ENCODE data around the gene TMEM44. TPM values are rescaled to one million over a fixed set of nuclear protein-coding genes. Genes with fewer than 3 reads are reported as not detected.

Gene TMEM44
- total and polyA plus RNA-seq, 2 of the 4 experiments (the other 2 are of a cell fraction) = 9.7 to 24.2 TPM

GRCh38 chr3:194577986-194578905 lies 55.0 kb downstream of the TMEM44 start:
- peak overlapping the region; percentile 89 for H4K91ac ChIP-seq (ENCODE audit: insufficient read depth, low read depth, low read length)
- ChIA-PET POLR2A (ENCODE audit: unreplicated experiment) (interaction anchor here (0.6 to 0.7 kb wide), 2 partner anchors 97 to 106 kb away, joined by 6 to 11 read pairs; no protein-coding TSS in a partner anchor), CTCF (interaction anchor here (0.9 kb wide), 1 partner anchor 41 kb away, joined by 3 read pairs; no protein-coding TSS in a partner anchor)
- dilution Hi-C loops (cut with HindIII; ENCODE audit: low sequenced_read_pairs, unreplicated experiment) = no loop called here
- no TSS peak for BruUV-seq (replicated peaks)
- H3K4ac ChIP-seq (ENCODE audit: low read depth, low read length) = peak overlapping the region; percentile 85
- ATAC-seq (ENCODE audit: low read depth) = peak; percentile 63
- peak overlapping the region; percentile 48 for H3K9ac ChIP-seq (ENCODE audit: low read depth, low read length)
- peak overlapping the region; percentile 58; the same call in 1 of the 2 replicates for H3K56ac ChIP-seq (ENCODE audit: extremely low read depth, insufficient read depth, low read length)
- H3K79me1 ChIP-seq (ENCODE audit: low read depth in 1 of 2, low read length in 2 of 2) = peaks cover 0 to 18% of the 10 kb centered on the region in 2 experiments; a peak in 2 of 4 replicates
- intact Hi-C loops (cut with micrococcal nuclease) = no loop called here
- peak overlapping the region; percentile 85 for H3K14ac ChIP-seq (replicated peaks; ENCODE audit: low read depth, low read length)
- H2AFZ ChIP-seq (replicated peaks; ENCODE audit: low read length, poor library complexity) = peak overlapping the region; percentile 58
- no peaks in the 10 kb centered on the region for H3K27me3 ChIP-seq (ENCODE audit: control insufficient read depth, insufficient read depth, low read length)
- H2BK120ac ChIP-seq (ENCODE audit: low read depth, low read length) = peak overlapping the region; percentile 95
- H3K9me1 ChIP-seq (ENCODE audit: insufficient read depth, low read length) = peaks cover 17% of the 10 kb centered on the region
- peak overlapping the region; percentile 12 for H2AK9ac ChIP-seq (replicated peaks; ENCODE audit: low read depth, low read length, poor library complexity)
- no peaks in the 10 kb centered on the region for H3K36me3 ChIP-seq (ENCODE audit: control insufficient read depth, insufficient read depth, low read length)
- H2AK5ac ChIP-seq (ENCODE audit: low read depth, low read length) = peak overlapping the region; percentile 90
- H2BK20ac ChIP-seq (ENCODE audit: low read depth, low read length) = peak overlapping the region; percentile 95
- peak overlapping the region; percentile 87; the same call in 1 of the 2 replicates for H4K5ac ChIP-seq (ENCODE audit: low read depth, low read length)
- H3K9me3 ChIP-seq (ENCODE audit: control insufficient read depth, insufficient read depth, low read length) = no peaks in the 10 kb centered on the region
- peak overlapping the region; percentile 47 to 86 for H4K8ac ChIP-seq (ENCODE audit: low read depth in 2 of 2, low read length in 2 of 2)
- H3K4me1 ChIP-seq (ENCODE audit: control insufficient read depth, insufficient read depth, low read length) = peaks cover 18% of the 10 kb centered on the region
- H3K18ac ChIP-seq (ENCODE audit: low read depth, low read length) = peak overlapping the region; percentile 73
- H2BK15ac ChIP-seq (ENCODE audit: low read depth, low read length) = peak overlapping the region; percentile 94; the same call in 2 of the 3 replicates
- peak overlapping the region; percentile 93 for H2BK5ac ChIP-seq (ENCODE audit: low read depth, low read length, poor library complexity, severe bottlenecking)
- DNase-seq = peak; percentile 96
- no CpG with 5 or more reads among the region's 9 CpGs for WGBS, 2 experiments (ENCODE audit: extremely low coverage in 2 of 2, insufficient read length in 1 of 2)
- no peaks in the 10 kb centered on the region for H4K20me1 ChIP-seq (ENCODE audit: insufficient read depth, low read length)
- in situ Hi-C loops (cut with MboI; ENCODE audit: low sequenced_read_pairs) = no loop called here
- no peak overlapping the region for H3K4me2 ChIP-seq (ENCODE audit: low read depth, low read length)
- H3K4me3 ChIP-seq (ENCODE audit: insufficient read depth, low read depth, low read length) = no peak overlapping the region
- peak overlapping the region; percentile 70; the same call in 1 of the 2 replicates for H3K23ac ChIP-seq (ENCODE audit: low read depth, low read length)
- peak overlapping the region; percentile 75 for H3K27ac ChIP-seq (ENCODE audit: insufficient read depth, low read length)
- TF ChIP-seq RFX5 (IDR thresholded peaks at IDR 0.05; ENCODE audit: low read depth, low read length) = 0 out of 2 replicates have a peak, but pooled peaks have one; percentile 22
- no peak for TF ChIP-seq NFE2L2 (IDR thresholded peaks at IDR 0.05; ENCODE audit: low read depth, low read length)
- TF ChIP-seq CTCF (conservative IDR thresholded peaks at IDR 0.05; ENCODE audit: low read depth, low read length) = no peak
- TF ChIP-seq POLR2A (IDR thresholded peaks at IDR 0.05; ENCODE audit: low read depth, low read length) = peak; percentile 87
- TF ChIP-seq CHD1 (IDR thresholded peaks at IDR 0.05; ENCODE audit: low read depth, low read length) = no peak
- TF ChIP-seq MAFK (IDR thresholded peaks at IDR 0.05; ENCODE audit: low read depth, low read length) = no peak; the same call in 1 of the 2 replicates
- no peak for TF ChIP-seq MXI1 (IDR thresholded peaks at IDR 0.05; ENCODE audit: borderline replicate concordance, low read depth, low read length)
- TF ChIP-seq RCOR1 (IDR thresholded peaks at IDR 0.05; ENCODE audit: insufficient replicate concordance, low read length) = peak; percentile 45
- peak; percentile 68 for TF ChIP-seq BHLHE40 (IDR thresholded peaks at IDR 0.05; ENCODE audit: low read depth, low read length)
- peak; percentile 60 for TF ChIP-seq USF2 (IDR thresholded peaks at IDR 0.05; ENCODE audit: low read depth, low read length)
- 0 out of 2 replicates have a peak, but pooled peaks have one; percentile 8 for TF ChIP-seq SMC3 (IDR thresholded peaks at IDR 0.05; ENCODE audit: low read depth, low read length)
- peak; percentile 49; the same call in 1 of the 2 replicates for TF ChIP-seq MAZ (IDR thresholded peaks at IDR 0.05; ENCODE audit: borderline replicate concordance, low read depth, low read length)
- TF ChIP-seq FOS (IDR thresholded peaks at IDR 0.05; ENCODE audit: low read depth, low read length) = peak; percentile 99
